Endothelial cell (in vitro differentiated cells): Measurements from ENCODE around the gene THSD7A. TPM values are rescaled to one million over a fixed set of nuclear protein-coding genes. Genes with fewer than 3 reads are reported as not detected.

Source experiments
- DNase-seq: peaks from one replicate; pipeline ENCODE4 v3.0.0; 2021; ENCODE audit warnings: low spot score
- H3K27ac Mint-ChIP-seq: one replicate; pipeline ENCODE4 v1.8.0; 2021; ENCODE audit warnings: mixed read lengths, inconsistent platforms; ENCODE audit not compliant: unreplicated experiment
- H3K27me3 Mint-ChIP-seq: one replicate; pipeline ENCODE4 v1.8.0; 2021; ENCODE audit warnings: mild to moderate bottlenecking, moderate library complexity, mixed read lengths, inconsistent platforms; ENCODE audit not compliant: unreplicated experiment
- H3K36me3 Mint-ChIP-seq: one replicate; pipeline ENCODE4 v1.8.0; 2021; ENCODE audit warnings: mild to moderate bottlenecking, low read depth, mixed read lengths, inconsistent platforms; ENCODE audit not compliant: unreplicated experiment
- H3K4me1 Mint-ChIP-seq: one replicate; pipeline ENCODE4 v1.8.0; 2021; ENCODE audit warnings: mild to moderate bottlenecking, mixed read lengths, inconsistent platforms; ENCODE audit not compliant: unreplicated experiment
- H3K4me3 Mint-ChIP-seq: one replicate; pipeline ENCODE4 v1.8.0; 2021; ENCODE audit warnings: mild to moderate bottlenecking, mixed read lengths, inconsistent platforms; ENCODE audit not compliant: unreplicated experiment
- H3K9me3 Mint-ChIP-seq: one replicate; pipeline ENCODE4 v1.8.0; 2021; ENCODE audit warnings: mixed read lengths, inconsistent platforms; ENCODE audit not compliant: unreplicated experiment
- CTCF ChIP-seq: fragments of 200-600 bp; sonication (generic); IDR thresholded peaks from one replicate; pipeline ENCODE4 v1.5.0; 2021; ENCODE audit warnings: antibody characterized with exemption; ENCODE audit not compliant: unreplicated experiment
- total RNA-seq: library from RNA; stranded (reverse); fragmentation: NEBNext Ultra II Directional; extraction: Animal tissue kit (Norgen Biotek cat#: 25700); gene quantifications from one replicate; pipeline ENCODE4 v1.2.1, GENCODE V29; 2021; ENCODE audit not compliant: unreplicated experiment

Gene THSD7A
- total RNA-seq, 1 donor from 2014 or later = 28.7 TPM

- TF ChIP-seq CTCF = no peak
- Mint-ChIP-seq H3K9me3 (peaks cover 4% of the 10 kb centered on the region), H3K27ac (no peak overlapping the region), H3K4me1 (no peaks in the 10 kb centered on the region), H3K4me3 (no peak overlapping the region), H3K36me3 (no peaks in the 10 kb centered on the region), H3K27me3 (no peaks in the 10 kb centered on the region)
- DNase-seq = no peak
Measured at GRCh38 chr7:11517853-11518252, 314.1 kb downstream of the THSD7A start.

GRCh38 chr7:11516328-11516727 is 315.7 kb downstream of the THSD7A start:
- Mint-ChIP-seq H3K27me3 (no peaks in the 10 kb centered on the region), H3K36me3 (peaks cover 5% of the 10 kb centered on the region), H3K4me1 (no peaks in the 10 kb centered on the region), H3K9me3 (peaks cover 4% of the 10 kb centered on the region), H3K27ac (no peak overlapping the region), H3K4me3 (no peak overlapping the region)
- no peak for DNase-seq
- no peak for TF ChIP-seq CTCF

- no peak overlapping the region for H3K4me3 Mint-ChIP-seq
- H3K4me1 Mint-ChIP-seq = no peaks in the 10 kb centered on the region
- peaks cover 2% of the 10 kb centered on the region for H3K27me3 Mint-ChIP-seq
- H3K27ac Mint-ChIP-seq = no peak overlapping the region
- H3K9me3 Mint-ChIP-seq = no peaks in the 10 kb centered on the region
- no peak for DNase-seq
- TF ChIP-seq CTCF = no peak
- peaks cover 5% of the 10 kb centered on the region for H3K36me3 Mint-ChIP-seq
Measured at GRCh38 chr7:11513460-11513859, 318.5 kb downstream of the THSD7A start.

- peaks cover 2% of the 10 kb centered on the region for H3K27me3 Mint-ChIP-seq
- no peak for DNase-seq
- H3K9me3 Mint-ChIP-seq = no peaks in the 10 kb centered on the region
- TF ChIP-seq CTCF = no peak
- peaks cover 5% of the 10 kb centered on the region for H3K36me3 Mint-ChIP-seq
- no peaks in the 10 kb centered on the region for H3K4me1 Mint-ChIP-seq
- no peak overlapping the region for H3K4me3 Mint-ChIP-seq
- no peak overlapping the region for H3K27ac Mint-ChIP-seq
Measured at GRCh38 chr7:11507929-11508328, 324.1 kb downstream of the THSD7A start.

GRCh38 chr7:11506417-11506816 is 325.6 kb downstream of the THSD7A start:
- DNase-seq = no peak
- no peak overlapping the region for H3K27ac Mint-ChIP-seq
- no peak for TF ChIP-seq CTCF
- H3K36me3 Mint-ChIP-seq = no peaks in the 10 kb centered on the region
- no peaks in the 10 kb centered on the region for H3K9me3 Mint-ChIP-seq
- peaks cover 2% of the 10 kb centered on the region for H3K27me3 Mint-ChIP-seq
- no peaks in the 10 kb centered on the region for H3K4me1 Mint-ChIP-seq
- H3K4me3 Mint-ChIP-seq = no peak overlapping the region
